Measurements from ENCODE around the gene TBC1D9.
"Not testable (repeated sequence)": the region's sequence is repeated elsewhere in the genome, so short reads cannot be mapped to it uniquely, and the experiment has no call there.

Gene TBC1D9

GRCh38 chr4:140753329-140753728, 2.9 kb downstream of the TBC1D9 start:
- H3K4me1 ChIP-seq (ENCODE audit: control insufficient read depth, insufficient read depth, low read length), result peaks cover 10% of the 10 kb centered on the region; the same call in 1 of the 2 replicates

GRCh38 chr4:140752291-140753068, 3.7 kb downstream of the TBC1D9 start:
- H3K4me1 ChIP-seq (ENCODE audit: control insufficient read depth, insufficient read depth, low read length), result peaks cover 7% of the 10 kb centered on the region; the same call in 1 of the 2 replicates
- H3K27me3 ChIP-seq (ENCODE audit: control insufficient read depth, insufficient read depth, low read length), result peaks cover 57% of the 10 kb centered on the region
- H3K4me3 ChIP-seq (ENCODE audit: low read depth, low read length), result no peak overlapping the region

More at GRCh38 chr4:140753329-140753728, 2.9 kb downstream of the TBC1D9 start:
- no peaks in the 10 kb centered on the region for H3K9me3 ChIP-seq (ENCODE audit: control insufficient read depth, insufficient read depth, low read depth, low read length)
- H3K9ac ChIP-seq (ENCODE audit: low read length), result no peak overlapping the region
- H3K27me3 ChIP-seq (ENCODE audit: control insufficient read depth, insufficient read depth, low read length), result peaks cover 65% of the 10 kb centered on the region
- no peaks in the 10 kb centered on the region for H3K36me3 ChIP-seq (ENCODE audit: control insufficient read depth, insufficient read depth, low read length)
- no peak overlapping the region for H3K27ac ChIP-seq (ENCODE audit: low read depth, low read length)
- no peak overlapping the region for H3K4me3 ChIP-seq (ENCODE audit: low read depth, low read length)

GRCh38 chr4:140750470-140750869, 5.7 kb downstream of the TBC1D9 start:
- H3K27me3 ChIP-seq (ENCODE audit: control insufficient read depth, insufficient read depth, low read length), result peaks cover 39% of the 10 kb centered on the region
- H3K4me3 ChIP-seq (ENCODE audit: low read depth, low read length), result no peak overlapping the region
- no peak overlapping the region for H3K27ac ChIP-seq (ENCODE audit: low read depth, low read length)
- H3K36me3 ChIP-seq (ENCODE audit: control insufficient read depth, insufficient read depth, low read length), result no peaks in the 10 kb centered on the region
- no peak overlapping the region for H3K9ac ChIP-seq (ENCODE audit: low read length)
- H3K9me3 ChIP-seq (ENCODE audit: control insufficient read depth, insufficient read depth, low read depth, low read length), result no peaks in the 10 kb centered on the region
- H3K4me1 ChIP-seq (ENCODE audit: control insufficient read depth, insufficient read depth, low read length), result 0 out of 2 replicates have a peak, but pooled peaks cover 2% of the 10 kb centered on the region

More at GRCh38 chr4:140752291-140753068, 3.7 kb downstream of the TBC1D9 start:
- Histone ChIP-seq H3K27ac (ENCODE audit: low read depth, low read length) (no peak overlapping the region), H3K9ac (ENCODE audit: low read length) (no peak overlapping the region), H3K36me3 (ENCODE audit: control insufficient read depth, insufficient read depth, low read length) (no peaks in the 10 kb centered on the region), H3K9me3 (ENCODE audit: control insufficient read depth, insufficient read depth, low read depth, low read length) (no peaks in the 10 kb centered on the region)

DNA sequence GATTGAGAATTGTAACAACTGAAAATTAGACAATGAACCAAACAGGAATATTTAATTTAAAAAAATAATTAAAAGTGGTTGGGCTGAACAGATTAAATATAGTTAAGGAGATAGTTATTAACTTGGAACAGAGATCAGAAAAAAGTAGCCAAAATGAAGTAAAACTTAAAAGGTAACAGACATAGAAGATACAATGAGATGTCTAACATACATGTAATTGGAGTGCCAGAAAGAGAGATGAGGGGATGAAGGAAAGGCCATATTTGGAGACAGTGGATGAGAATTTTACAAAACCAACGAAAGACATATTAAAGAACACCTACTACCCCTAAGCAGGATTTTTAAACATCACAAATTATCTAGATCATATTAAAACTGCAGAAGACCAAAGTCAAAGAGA, 8.0 kb downstream of the TBC1D9 start:
- Histone ChIP-seq H3K27ac (ENCODE audit: low read depth, low read length) (no peak overlapping the region), H3K4me1 (ENCODE audit: control insufficient read depth, insufficient read depth, low read length) (peaks cover 11% of the 10 kb centered on the region), H3K9ac (ENCODE audit: low read length) (no peak overlapping the region), H3K4me3 (ENCODE audit: low read depth, low read length) (no peak overlapping the region), H3K9me3 (ENCODE audit: control insufficient read depth, insufficient read depth, low read depth, low read length) (no peaks in the 10 kb centered on the region), H3K36me3 (ENCODE audit: control insufficient read depth, insufficient read depth, low read length) (no peaks in the 10 kb centered on the region), H3K27me3 (ENCODE audit: control insufficient read depth, insufficient read depth, low read length) (peaks cover 16% of the 10 kb centered on the region)

DNA sequence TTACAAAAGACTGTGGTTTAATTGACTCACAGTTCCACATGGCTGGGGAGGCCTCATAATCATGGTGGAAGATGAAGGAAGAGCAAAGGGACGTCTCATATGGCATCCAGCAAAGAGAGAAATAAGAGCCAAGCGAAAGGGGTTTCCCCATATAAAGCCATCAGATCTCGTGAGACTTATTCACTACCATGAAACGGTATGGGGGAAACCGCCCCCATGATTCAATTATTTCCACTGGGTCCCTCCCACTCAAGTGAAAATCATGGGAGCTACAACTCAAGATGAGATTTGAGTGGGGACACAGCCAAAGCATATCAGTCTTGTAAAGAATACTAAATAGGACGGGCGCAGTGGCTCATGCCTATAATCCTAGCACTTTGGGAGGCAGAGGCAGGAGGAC, 9.6 kb downstream of the TBC1D9 start:
- not testable (repeated sequence) for H3K27me3 ChIP-seq (ENCODE audit: control insufficient read depth, insufficient read depth, low read length); H3K36me3 ChIP-seq (ENCODE audit: control insufficient read depth, insufficient read depth, low read length); H3K4me3 ChIP-seq (ENCODE audit: low read depth, low read length); H3K9me3 ChIP-seq (ENCODE audit: control insufficient read depth, insufficient read depth, low read depth, low read length); H3K9ac ChIP-seq (ENCODE audit: low read length); H3K27ac ChIP-seq (ENCODE audit: low read depth, low read length)
- peaks cover 19% of the 10 kb centered on the region for H3K4me1 ChIP-seq (ENCODE audit: control insufficient read depth, insufficient read depth, low read length)

- Histone ChIP-seq H3K4me1 (ENCODE audit: control insufficient read depth, insufficient read depth, low read length) (peaks cover 32% of the 10 kb centered on the region), H3K27ac (ENCODE audit: low read depth, low read length) (no peak overlapping the region), H3K36me3 (ENCODE audit: control insufficient read depth, insufficient read depth, low read length) (no peaks in the 10 kb centered on the region), H3K9me3 (ENCODE audit: control insufficient read depth, insufficient read depth, low read depth, low read length) (no peaks in the 10 kb centered on the region), H3K4me3 (ENCODE audit: low read depth, low read length) (no peak overlapping the region), H3K27me3 (ENCODE audit: control insufficient read depth, insufficient read depth, low read length) (no peaks in the 10 kb centered on the region), H3K9ac (ENCODE audit: low read length) (no peak overlapping the region)
These were observed 11.8 kb downstream of the TBC1D9 start for GRCh38 chr4:140744421-140744820.

- no peak overlapping the region for H3K4me3 ChIP-seq (ENCODE audit: low read depth, low read length)
- no peak overlapping the region for H3K9ac ChIP-seq (ENCODE audit: low read length)
- no peaks in the 10 kb centered on the region for H3K27me3 ChIP-seq (ENCODE audit: control insufficient read depth, insufficient read depth, low read length)
- no peaks in the 10 kb centered on the region for H3K9me3 ChIP-seq (ENCODE audit: control insufficient read depth, insufficient read depth, low read depth, low read length)
- no peak overlapping the region for H3K27ac ChIP-seq (ENCODE audit: low read depth, low read length)
- peaks cover 37% of the 10 kb centered on the region for H3K4me1 ChIP-seq (ENCODE audit: control insufficient read depth, insufficient read depth, low read length)
- no peaks in the 10 kb centered on the region for H3K36me3 ChIP-seq (ENCODE audit: control insufficient read depth, insufficient read depth, low read length)
These were observed 12.8 kb downstream of the TBC1D9 start for GRCh38 chr4:140743194-140743931.

GRCh38 chr4:140742838-140743193, 13.4 kb downstream of the TBC1D9 start:
- no peak overlapping the region for H3K4me3 ChIP-seq (ENCODE audit: low read depth, low read length)
- H3K9ac ChIP-seq (ENCODE audit: low read length), result no peak overlapping the region
- H3K27ac ChIP-seq (ENCODE audit: low read depth, low read length), result no peak overlapping the region

DNA sequence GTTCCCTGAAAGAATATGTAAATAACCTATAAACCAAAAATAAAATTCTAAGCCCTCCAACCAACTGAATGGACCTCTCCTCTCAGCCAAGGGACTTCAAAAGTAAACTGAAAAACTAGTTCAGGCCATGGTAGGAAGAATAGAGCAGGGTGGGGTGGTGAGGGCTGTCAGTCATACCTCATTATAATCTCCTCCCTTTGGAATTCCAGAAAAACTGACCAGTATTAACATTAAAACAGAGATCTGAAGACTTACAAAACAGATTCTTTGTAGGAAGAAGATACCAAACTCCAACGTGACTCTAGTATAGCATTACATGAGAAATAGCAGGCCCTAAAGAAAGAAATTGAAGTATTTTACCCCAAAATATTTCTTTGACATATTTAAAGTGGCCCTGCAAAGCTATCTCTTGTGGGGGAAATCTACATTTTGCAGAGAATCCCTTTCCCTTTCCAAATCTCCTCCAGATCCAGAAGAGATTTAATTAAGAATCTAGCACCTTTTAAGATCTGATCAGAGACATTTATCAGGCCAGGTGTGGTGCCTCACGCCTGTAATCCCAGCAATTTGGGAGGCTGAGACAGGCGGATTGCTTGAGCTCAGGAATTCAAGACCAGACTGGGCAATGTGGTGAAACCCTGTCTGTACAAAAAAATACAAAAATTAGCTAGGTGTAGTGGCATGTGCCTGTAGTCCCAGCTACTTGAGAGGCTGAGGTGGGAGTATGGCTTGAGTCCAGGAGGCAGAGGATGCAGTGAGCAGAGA, 15.1 kb downstream of the TBC1D9 start:
- Histone ChIP-seq H3K4me3 (ENCODE audit: low read depth, low read length) (no peak overlapping the region), H3K27ac (ENCODE audit: low read depth, low read length) (no peak overlapping the region), H3K36me3 (ENCODE audit: control insufficient read depth, insufficient read depth, low read length) (no peaks in the 10 kb centered on the region), H3K4me1 (ENCODE audit: control insufficient read depth, insufficient read depth, low read length) (peaks cover 55% of the 10 kb centered on the region), H3K9me3 (ENCODE audit: control insufficient read depth, insufficient read depth, low read depth, low read length) (no peaks in the 10 kb centered on the region), H3K9ac (ENCODE audit: low read length) (no peak overlapping the region), H3K27me3 (ENCODE audit: control insufficient read depth, insufficient read depth, low read length) (no peaks in the 10 kb centered on the region)

More at GRCh38 chr4:140742838-140743193, 13.4 kb downstream of the TBC1D9 start:
- Histone ChIP-seq H3K4me1 (ENCODE audit: control insufficient read depth, insufficient read depth, low read length) (peaks cover 42% of the 10 kb centered on the region), H3K9me3 (ENCODE audit: control insufficient read depth, insufficient read depth, low read depth, low read length) (no peaks in the 10 kb centered on the region), H3K27me3 (ENCODE audit: control insufficient read depth, insufficient read depth, low read length) (no peaks in the 10 kb centered on the region), H3K36me3 (ENCODE audit: control insufficient read depth, insufficient read depth, low read length) (no peaks in the 10 kb centered on the region)

GRCh38 chr4:140740422-140740821, 15.8 kb downstream of the TBC1D9 start:
- no peak overlapping the region for H3K27ac ChIP-seq (ENCODE audit: low read depth, low read length)
- H3K4me3 ChIP-seq (ENCODE audit: low read depth, low read length), result no peak overlapping the region
- no peaks in the 10 kb centered on the region for H3K36me3 ChIP-seq (ENCODE audit: control insufficient read depth, insufficient read depth, low read length)
- peaks cover 55% of the 10 kb centered on the region for H3K4me1 ChIP-seq (ENCODE audit: control insufficient read depth, insufficient read depth, low read length)
- no peak overlapping the region for H3K9ac ChIP-seq (ENCODE audit: low read length)
- no peaks in the 10 kb centered on the region for H3K9me3 ChIP-seq (ENCODE audit: control insufficient read depth, insufficient read depth, low read depth, low read length)
- H3K27me3 ChIP-seq (ENCODE audit: control insufficient read depth, insufficient read depth, low read length), result no peaks in the 10 kb centered on the region

GRCh38 chr4:140739971-140740370, 16.2 kb downstream of the TBC1D9 start:
- H3K9ac ChIP-seq (ENCODE audit: low read length), result no peak overlapping the region
- no peaks in the 10 kb centered on the region for H3K9me3 ChIP-seq (ENCODE audit: control insufficient read depth, insufficient read depth, low read depth, low read length)
- H3K4me1 ChIP-seq (ENCODE audit: control insufficient read depth, insufficient read depth, low read length), result peaks cover 57% of the 10 kb centered on the region
- H3K4me3 ChIP-seq (ENCODE audit: low read depth, low read length), result no peak overlapping the region
- H3K27me3 ChIP-seq (ENCODE audit: control insufficient read depth, insufficient read depth, low read length), result no peaks in the 10 kb centered on the region
- no peaks in the 10 kb centered on the region for H3K36me3 ChIP-seq (ENCODE audit: control insufficient read depth, insufficient read depth, low read length)
- no peak overlapping the region for H3K27ac ChIP-seq (ENCODE audit: low read depth, low read length)

Data from HUES6 (cell line).